Activated CD8-positive, alpha-beta memory T cell treated with anti-CD3 and anti-CD28 coated beads, Interleukin-2, amount 50 U/mL, for 24 hours (primary cell): Measurements from ENCODE around the gene SLC11A2.
"Not testable (repeated sequence)": the region's sequence is repeated elsewhere in the genome, so short reads cannot be mapped to it uniquely, and the experiment has no call there.

ENCODE experiments used
- DNase-seq: peaks from one replicate; pipeline ENCODE4 v3.0.0-alpha.2; 2020; ENCODE audit errors: extremely low read depth

Gene SLC11A2

DNA sequence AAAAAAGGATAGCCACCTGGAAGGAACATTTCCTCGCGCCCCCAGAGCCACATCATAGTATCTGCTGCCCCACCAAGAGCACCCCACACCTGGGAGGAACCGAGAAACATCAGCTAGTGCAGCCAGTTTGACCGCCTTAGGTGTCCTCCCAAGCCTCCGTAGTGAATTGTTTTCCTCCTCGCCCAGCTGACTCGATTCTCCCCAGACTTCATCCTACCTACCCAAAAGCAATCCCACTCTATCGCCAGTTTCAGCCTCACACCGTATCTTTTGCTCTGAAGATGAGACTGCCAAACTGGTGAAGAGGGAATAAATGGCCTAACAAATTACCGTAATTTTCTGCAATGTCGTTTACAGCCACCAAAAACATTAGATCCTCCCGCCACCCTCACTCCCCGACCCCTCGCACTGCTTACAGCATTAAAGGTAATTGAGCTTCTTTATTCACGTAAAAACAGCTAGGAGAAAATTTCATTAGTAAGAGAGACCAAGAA lies 1.2 kb upstream of the SLC11A2 start:
- no peak for DNase-seq

DNA sequence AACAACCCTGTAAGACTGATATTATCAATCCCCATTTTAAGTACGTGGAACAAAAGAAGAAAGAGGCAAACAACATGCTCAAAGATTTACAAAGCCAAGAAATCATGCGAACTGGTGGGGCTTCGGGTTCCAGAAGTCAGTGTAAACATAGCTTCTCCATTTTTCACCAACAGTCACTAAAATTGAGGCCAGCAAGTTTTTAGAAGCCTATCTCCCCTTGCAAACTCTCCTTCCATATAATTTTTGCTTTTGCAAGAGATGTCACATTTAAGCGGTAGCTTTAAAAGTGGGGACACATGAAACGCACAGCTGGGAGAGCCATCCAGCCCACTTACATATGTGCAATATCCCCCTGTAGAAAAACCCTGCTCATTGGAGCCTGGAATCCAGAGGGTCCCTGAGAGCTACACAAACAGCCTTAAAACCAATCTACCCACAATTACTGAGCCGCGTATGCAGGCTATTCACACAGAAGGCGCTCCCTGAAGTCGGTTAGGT lies 797 bp downstream of the SLC11A2 start:
- DNase-seq = no peak

DNA sequence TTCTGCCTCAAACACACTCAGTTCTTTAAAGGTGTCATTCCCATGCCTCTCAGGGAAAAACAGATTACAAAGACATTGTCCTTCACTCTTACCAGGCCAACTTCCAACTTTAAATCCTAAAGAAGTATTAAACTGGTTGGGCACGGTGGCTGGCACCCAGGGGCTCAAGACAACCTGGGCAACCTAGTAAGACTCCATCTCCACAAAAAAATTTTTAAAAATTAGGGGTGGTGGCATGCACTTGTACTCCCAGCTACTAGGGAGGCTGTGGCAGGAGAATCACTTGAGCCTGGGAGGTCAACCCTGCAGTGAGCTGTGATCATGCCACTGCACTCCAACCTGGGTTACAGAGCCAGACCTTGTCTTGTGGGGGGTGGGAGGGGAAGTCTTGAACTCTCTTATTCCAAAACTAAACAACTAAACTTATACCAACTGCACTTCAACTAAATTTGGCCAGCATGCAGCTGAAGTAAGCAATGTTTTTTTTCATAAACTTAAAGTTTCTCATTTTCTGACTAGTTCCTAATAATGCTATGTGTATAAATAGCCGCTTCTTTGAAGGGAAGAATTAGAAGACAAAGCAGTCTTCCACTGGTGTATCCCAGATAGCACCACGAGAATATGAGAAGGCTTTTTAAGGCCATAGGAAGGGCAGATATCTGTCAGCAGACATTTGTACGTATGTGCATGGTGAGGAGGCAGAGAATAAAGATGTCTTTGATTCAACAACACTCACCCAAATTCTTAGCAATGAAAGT lies 2.4 kb downstream of the SLC11A2 start:
- no peak for DNase-seq

DNA sequence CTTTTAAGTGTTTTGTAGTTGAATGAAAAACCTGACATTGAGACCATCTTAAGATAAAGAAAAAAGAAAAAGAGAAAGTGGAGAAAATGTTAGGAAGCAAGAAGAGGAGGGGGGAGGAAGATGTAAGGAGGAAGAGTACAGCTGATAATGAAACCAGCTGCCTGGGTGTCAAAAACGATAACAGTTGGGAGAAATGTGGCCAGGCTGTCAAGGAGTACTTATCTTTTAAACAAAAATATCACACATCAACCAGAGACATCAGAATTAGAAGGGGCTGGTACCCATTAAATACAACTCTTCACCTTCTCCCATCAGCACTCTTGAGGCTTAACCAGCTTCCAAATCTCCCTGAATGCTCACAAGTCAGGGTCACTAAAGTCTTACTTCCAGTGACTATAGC lies 4.5 kb downstream of the SLC11A2 start:
- no peak for DNase-seq

DNA sequence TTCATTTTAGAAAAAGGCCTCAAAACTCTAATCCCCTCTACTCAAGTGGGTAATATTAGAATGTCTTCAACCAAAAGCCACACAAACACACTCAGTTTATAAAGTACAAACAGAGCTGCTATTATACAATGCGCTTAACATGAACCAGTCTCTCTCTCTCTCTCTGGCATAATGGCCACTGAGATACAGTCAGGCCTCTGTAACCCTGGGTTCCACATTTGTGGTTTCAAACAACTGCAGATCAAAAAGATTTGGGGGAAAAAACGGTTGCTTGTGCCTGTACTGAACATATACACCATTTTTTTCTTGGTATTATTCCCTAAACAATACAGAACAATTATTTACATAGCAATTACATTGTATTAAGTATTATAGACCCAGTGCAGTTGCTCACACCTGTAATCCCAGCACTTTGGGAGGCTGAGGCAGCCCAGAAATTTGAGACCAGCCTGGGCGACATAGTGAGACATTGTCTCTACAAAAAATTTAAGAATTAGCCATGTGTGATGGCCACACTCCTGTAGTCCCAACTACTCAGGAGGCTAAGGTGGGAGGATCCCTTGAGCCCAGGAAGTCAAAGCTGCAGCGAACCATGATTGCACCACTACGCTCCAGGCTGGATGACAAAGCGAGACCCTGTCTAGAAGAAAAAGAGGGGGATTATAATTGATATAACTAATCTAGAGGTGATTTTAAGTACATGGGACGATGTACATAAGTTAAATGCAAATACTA lies 5.6 kb downstream of the SLC11A2 start:
- no peak for DNase-seq

DNA sequence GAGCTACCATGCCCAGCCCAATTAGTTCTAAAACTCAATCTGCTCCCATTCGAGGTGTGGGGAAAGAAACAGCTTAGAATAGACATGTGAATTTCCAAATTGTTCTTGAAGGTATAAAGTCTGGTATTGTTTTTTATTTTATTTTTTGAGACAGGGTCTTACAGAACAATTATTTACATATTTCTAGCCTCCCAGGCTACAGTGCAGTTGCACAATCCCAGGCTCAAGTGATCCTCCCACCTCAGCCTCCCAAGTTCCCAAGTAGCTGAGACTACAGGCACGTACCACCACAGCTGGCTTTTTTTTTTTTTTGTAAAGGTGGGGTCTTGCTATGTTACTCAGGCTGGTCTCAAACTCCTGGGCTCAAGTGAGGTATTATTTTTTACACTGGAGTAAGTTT lies 6.3 kb downstream of the SLC11A2 start:
- DNase-seq = no peak

DNA sequence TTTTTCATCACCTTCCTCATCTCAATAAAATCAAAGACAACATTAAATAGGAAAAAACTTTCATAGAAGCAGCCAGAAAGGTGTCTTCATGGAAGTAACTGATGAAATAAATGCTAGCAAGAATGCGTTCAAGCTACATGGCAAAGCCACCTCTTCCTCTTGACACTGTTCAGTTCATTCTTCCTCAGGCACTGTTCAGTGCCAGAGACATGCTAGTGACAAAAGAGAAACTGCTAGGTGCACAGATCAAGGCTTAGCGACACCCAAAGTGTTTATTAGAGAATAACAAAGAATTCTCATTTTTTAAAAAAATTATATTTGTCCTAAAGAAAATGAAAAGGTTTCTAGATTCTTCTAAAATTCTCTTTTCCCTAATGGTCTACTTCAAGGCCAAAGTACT lies 7.2 kb downstream of the SLC11A2 start:
- DNase-seq = no peak

DNA sequence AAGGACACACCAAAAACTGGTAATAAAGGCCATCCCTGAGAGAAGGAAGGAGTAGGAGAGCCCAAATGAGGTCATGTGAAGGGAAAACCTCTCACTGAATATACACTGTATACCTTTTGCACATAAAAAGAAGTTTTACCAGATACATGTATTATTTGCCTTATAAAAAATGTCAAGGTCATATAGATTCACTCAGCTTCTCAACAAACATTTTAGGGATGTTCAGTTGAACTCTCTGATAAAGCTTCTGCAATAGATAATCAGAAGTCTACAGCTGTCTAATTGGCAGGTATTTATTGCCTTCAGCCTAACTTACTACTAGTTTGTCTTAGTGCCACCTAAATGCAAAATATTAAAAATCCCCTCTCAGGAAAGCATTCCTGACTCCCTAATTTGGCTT lies 8.7 kb downstream of the SLC11A2 start:
- DNase-seq = no peak

DNA sequence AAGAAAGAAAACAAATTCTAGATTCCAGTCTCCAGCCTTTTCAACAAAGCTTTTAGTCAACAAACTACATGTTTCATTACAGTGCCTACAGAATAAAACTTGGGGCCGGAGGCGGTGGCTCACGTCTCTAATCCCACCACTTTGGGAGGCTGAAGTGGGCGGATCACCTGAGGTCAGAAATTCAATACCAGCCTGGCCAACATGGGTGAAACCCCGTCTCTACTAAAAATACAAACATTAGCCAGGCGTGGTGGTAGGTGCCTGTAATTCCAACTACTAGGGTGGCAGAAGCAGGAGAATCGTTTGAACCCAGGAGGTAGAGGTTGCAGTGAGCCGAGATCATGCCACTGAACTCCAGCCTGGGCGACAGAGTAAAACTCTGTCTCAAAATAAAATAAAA lies 11.7 kb downstream of the SLC11A2 start:
- not testable (repeated sequence) for DNase-seq

DNA sequence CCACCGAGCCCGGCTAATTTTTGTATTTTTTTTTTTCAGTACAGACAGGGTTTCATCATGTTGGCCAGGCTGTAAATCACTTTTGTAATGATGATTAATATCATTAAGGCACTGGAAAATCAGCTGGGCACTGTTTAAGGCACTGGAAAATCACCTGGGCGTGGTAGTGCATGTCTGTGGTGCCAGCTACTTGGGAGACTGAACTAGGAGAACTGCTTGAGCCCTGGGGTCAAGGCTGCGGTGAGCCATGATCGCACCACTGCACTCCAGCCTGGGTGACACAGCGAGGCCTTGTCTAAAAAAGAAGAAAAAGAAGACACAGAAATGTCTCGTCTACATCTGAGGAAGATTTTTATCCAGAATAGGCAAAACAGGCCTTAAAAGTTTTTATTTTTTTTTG lies 12.7 kb downstream of the SLC11A2 start:
- DNase-seq = no peak

DNA sequence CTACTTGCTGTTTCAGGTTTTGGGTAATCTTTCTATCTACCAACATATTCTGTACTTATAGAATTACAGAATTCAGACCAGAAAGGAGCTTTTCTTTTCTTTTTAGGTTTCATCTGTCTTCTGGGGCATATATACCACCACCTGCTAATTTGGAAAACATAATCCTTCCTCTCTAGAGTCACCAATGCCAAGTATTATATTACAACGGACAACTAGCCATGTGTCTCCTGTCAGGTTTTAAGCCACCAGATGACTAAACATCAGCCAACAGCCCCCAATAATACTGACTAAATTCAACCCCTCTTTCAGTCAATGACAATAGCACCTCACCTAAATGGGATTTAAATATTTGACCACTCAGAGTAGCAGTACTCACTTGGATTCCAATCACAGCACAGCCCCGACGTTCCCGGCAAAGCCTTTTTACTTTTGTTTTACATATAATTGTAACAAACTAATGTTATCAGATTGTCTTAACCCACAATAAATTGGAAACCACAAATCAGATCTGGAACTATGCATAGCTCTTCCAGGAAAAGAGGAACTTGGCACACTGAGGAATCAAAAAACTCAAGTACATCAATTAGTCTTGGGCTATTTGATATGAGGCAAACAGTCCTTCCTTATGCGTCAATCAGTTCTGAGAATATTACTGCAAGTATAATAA lies 13.5 kb downstream of the SLC11A2 start:
- DNase-seq = no peak

DNA sequence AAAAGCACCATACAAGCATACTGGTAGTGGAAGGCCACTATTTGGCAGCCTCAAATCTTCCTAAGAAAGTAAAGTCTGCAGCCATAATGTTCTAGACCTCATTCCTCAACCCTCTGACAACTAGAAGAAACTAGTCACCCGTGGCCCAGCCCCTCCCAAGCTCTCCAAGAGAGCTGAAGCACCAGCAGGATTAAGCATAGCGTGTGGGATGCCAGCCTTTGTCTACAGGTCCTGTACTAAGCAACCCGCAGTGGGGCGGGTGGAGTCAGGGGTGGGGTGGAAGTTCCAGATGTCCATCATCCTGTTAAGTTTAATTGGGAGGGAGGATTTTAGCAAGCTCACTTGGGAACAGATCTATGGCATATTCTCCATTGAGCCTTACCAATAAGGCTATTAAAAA lies 14.2 kb downstream of the SLC11A2 start:
- no peak for DNase-seq

DNA sequence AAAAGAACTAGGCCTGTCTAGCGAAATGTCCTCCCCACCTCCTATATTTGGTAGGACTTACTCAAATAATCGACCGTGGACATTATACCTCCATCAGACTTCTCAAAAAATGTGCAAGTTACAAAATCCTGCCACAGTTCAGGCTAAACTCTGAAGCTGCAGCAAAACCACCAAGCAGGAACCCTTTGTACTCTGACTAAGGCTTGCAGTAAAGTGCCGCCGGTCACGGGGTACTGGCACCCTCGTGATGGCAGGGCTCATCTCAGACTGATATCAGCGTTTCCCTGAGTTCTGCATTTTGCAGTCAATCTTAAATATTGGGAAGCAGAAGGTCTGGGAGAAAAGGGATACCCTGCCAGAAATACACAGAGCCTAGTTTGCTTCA lies 17.1 kb downstream of the SLC11A2 start:
- DNase-seq = no peak

DNA sequence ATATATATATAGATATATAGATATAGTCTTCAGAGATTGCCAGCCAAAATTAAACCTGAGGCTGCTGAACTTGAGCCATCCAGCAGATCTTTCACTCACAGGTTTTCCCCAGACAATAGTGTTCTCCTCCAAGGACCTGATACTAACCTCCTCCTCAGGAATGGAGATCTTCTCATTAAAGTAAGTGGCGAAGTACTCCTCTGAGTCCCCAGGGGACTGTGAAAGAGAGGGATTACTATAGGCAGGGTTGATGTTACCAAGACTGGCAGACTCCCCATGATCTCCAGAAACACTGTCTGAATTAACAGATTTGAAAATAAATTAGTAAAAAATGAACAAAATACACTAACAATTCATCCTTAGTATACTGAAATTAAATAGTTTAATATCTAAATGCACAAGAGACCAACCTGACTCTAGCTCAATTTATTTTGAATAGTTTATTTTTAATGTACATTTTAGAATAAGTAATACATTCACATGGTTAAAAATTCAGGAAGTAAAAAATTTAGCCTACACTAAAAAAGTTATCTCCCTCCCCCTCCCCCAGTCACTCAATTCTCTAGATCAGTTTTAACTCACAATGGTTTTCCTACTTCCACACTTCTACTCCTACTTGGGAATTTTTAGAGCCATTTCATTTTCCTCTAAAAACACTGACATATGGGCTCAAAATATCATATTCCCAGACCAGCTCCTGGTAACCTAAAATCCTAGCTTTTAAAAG lies 17.7 kb downstream of the SLC11A2 start:
- no peak for DNase-seq

DNA sequence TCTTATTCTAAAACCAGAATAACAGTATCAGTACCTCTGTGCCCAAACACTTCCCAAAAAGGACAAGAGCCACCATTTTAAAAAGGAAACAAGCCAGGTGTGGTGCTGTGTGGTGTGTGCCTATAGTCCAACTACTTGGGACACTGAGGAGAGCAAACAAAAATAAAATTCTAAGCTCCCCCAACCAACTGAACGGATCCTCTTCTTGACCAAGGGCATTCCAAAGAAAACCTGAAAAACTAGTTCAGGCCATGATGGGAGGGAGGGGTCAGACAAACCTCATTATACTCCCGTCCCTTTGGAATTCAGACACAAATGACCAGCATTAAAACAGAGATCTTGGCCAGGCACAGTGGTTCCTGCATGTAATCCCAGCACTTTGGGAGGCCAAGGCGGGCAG lies 20.5 kb downstream of the SLC11A2 start:
- DNase-seq = no peak

DNA sequence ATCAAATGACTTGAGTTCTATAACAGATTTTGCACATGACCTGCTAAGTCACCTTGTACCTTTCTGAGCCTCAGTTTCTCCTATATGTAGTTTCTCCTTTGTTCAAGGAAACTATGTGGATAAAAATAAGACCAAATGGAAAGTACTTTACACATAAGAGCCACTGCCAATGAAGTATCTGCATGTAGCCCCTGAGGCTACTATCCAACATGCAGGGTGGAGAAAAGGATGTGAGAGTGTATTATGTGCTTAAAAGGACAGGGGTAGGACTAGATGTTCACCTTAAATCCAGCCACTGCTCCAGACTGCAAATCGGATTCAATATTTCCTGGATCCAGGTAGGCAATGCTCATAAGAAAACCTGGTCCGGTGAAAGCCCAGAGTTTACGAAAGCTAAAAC lies 21.2 kb downstream of the SLC11A2 start:
- DNase-seq = no peak

DNA sequence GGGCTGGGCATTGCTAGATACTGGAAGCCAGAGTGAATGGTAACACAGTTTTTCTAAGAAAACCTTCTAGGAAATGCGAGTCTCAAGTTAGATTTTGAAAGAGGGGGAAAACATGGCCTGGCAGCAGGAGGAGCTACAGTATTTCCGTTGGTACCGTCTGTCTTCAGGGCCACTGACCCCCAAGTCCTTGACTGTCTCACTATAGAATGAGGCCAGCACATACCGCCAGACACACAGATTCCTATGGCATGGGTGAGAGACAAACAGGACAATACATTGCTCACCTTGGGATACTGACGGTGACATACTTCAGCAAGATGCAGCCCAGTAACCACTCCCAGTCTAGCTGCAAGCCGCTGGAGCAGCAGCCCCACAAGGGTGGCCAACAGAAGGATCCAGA lies 21.7 kb downstream of the SLC11A2 start:
- DNase-seq = no peak

DNA sequence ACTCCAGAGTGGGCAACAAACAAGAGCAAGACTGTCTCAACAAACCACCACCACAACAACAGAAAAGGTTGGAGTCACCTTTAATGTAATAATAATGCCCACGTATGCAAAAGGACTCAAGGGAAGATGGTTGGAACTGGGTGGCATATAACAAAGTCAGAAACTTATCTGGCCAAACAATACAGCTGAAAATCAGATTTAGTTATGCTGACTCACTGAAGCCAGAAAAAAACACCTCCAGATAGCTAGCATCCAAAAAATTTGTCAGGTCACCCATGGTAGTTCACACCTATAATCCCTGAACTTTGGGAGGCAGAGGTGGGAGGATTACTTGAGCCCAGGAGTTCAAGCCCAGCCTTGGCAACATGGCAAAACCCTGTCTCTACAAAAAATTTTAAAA lies 24.4 kb downstream of the SLC11A2 start:
- DNase-seq = no peak

DNA sequence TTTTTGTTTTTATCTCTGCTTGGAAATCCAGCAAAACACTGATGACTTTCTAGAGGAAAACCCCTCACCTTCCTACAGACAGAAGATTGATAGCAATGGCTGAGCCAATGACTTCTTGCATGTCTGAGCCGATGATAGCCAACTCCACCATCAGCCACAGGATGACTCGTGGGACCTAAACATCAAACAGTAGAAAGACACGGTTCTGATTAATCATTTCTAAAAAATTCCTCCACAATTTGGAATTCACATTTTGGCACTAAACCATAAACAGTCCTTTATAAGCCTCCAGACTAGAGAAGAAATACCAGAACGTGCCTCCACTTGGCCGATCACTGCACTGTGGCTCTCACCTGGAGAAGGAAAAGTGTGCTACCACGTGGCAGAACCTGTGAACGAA lies 25.9 kb downstream of the SLC11A2 start:
- DNase-seq = no peak

DNA sequence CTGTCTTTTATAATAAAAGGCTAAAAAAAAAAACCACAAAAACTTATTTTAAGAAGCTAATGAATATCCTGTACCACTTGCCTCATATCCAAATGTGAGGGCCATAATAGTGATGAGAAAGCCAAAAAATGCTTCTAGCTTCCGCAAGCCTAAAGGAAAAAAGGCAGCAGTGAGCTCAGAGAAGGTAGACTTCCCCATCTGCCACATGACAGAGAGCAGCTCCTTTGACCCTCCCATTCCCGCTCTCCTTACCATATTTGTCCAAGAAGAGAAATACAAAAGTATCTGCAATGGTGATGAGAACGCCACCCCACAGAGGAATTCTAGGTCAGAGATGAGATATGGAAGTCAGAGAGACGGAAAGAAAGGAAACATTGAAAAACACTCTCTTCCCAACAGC lies 27.1 kb downstream of the SLC11A2 start:
- no peak for DNase-seq

DNA sequence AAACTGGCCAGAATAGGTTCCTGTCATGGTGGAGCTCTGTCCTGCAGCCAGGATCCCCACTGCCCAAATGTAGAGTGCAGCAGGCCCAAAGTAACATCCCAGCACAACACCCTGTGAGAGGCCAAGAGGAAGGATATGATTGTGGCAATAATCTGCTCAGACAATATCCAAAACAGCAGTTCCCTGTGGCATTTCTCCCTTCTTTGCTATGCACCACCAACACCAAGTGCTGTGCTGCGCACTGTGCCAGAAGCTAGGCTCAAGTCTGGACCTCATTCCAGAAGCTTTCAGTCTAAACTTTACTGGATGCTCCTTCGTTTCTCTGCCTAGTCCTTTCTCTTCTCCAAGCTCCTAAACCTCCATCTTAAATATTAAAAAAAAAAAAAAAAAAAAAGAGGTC lies 33.4 kb downstream of the SLC11A2 start:
- no peak for DNase-seq

DNA sequence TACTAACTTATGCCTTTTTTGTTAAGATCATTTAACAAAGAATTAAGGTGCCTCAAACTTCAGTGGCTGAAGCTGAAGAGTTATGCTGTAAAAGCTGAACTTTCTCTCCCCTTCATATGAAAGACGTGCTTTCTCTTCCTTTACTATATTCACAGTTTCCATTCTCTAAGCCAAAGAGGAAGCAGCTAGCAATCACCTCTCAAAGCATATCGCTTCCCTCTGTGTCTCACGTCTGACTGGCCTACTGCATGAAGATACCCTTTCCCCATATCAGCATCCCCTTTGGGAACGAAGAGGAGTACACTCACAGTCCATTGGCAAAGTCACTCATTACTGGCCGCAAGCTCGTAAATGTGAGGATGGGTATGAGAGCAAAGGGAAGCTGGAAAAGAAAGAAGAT lies 34.9 kb downstream of the SLC11A2 start:
- DNase-seq = no peak
